Gastrocnemius medialis (tissue), 4 donors: ENCODE results near the gene IL2RA. TPM values are rescaled to one million over a fixed set of nuclear protein-coding genes. Genes with fewer than 3 reads are reported as not detected.
"Not testable (repeated sequence)": the region's sequence is repeated elsewhere in the genome, so short reads cannot be mapped to it uniquely, and the experiment has no call there.

Experiments
- ATAC-seq, 2 donors: fragments of 150-250 bp; one replicate each; pipeline ENCODE4 v1.9.1; 2016
- DNase-seq, 2 donors: peaks; one replicate each; pipeline ENCODE4 v3.0.0-alpha.2; 2019
- H3K27ac ChIP-seq, 4 donors: fragments of 200-600 bp; sonication (generic); 1 replicate in 1 of 4; 2 replicates in 3 of 4; pipeline ENCODE4 v1.5.1; 2016 to 2018; ENCODE audit warnings: mild to moderate bottlenecking in 2 of 4, moderate library complexity in 1 of 4
- H3K27me3 ChIP-seq, 3 donors: fragments of 200-600 bp; sonication (generic) in 2 of 3; 1 replicate in 1 of 3; 2 replicates in 2 of 3; pipeline versions ENCODE4 v1.5.1 to v1.6.0; 2016 to 2019; ENCODE audit warnings: mild to moderate bottlenecking in 1 of 3, moderate library complexity in 1 of 3
- H3K36me3 ChIP-seq, 2 donors: fragments of 200-600 bp; sonication (generic) in 1 of 2; one replicate each; pipeline ENCODE4 v1.5.1; 2017 to 2018
- H3K4me1 ChIP-seq, 2 donors: fragments of 200-600 bp; sonication (generic) in 1 of 2; one replicate each; pipeline ENCODE4 v1.5.1; 2016 to 2017; ENCODE audit warnings: mild to moderate bottlenecking in 2 of 2
- H3K4me3 ChIP-seq, 4 donors: fragments of 200-600 bp; sonication (generic) in 3 of 4; 1 replicate in 1 of 4; 2 replicates in 3 of 4; pipeline ENCODE4 v1.5.1; 2016 to 2019; ENCODE audit warnings: mild to moderate bottlenecking in 2 of 4
- H3K9me3 ChIP-seq, 3 donors: fragments of 200-600 bp; sonication (generic) in 2 of 3; 1 replicate in 1 of 3; 2 replicates in 2 of 3; pipeline ENCODE4 v1.5.1; 2016 to 2019
- CTCF ChIP-seq, 5 experiments: fragments of 450-650 bp in 3 of 5; fragments of 200-600 bp in 2 of 5; sonication (generic) in 2 of 5; IDR thresholded peaks in 4 of 5; conservative IDR thresholded peaks in 1 of 5; 1 replicate in 4 of 5; 2 replicates in 1 of 5; pipeline ENCODE4 v1.5.1; 2016 to 2019; ENCODE audit warnings: antibody characterized with exemption in 5 of 5, mild to moderate bottlenecking in 3 of 5, moderate library complexity in 3 of 5
- POLR2A ChIP-seq, 2 donors: fragments of 450-650 bp; IDR thresholded peaks; one replicate each; pipeline ENCODE4 v1.6.1; 2017; ENCODE audit warnings: antibody characterized with exemption in 2 of 2, mild to moderate bottlenecking in 2 of 2, moderate library complexity in 2 of 2
- in situ Hi-C, 4 donors: fragments of 200-750 bp; cut with MboI; loops; one replicate each; pipeline versions ENCODE4 v1.15.0 to v1.8.0; 2017; ENCODE audit warnings: low sequenced_read_pairs in 4 of 4
- intact Hi-C: fragments of 100-400 bp; cut with DNase I; formaldehyde crosslinking; loops from one replicate; pipeline ENCODE4 v1.15.1; 2023; ENCODE audit warnings: low total_unique reads
- total RNA-seq, 4 donors: library from RNA; depleted of rRNA; stranded (reverse); fragments of >200 nt; gene quantifications; one replicate each; pipeline versions ENCODE4 v1.1.0 to v1.2.3, GENCODE V29; 2016

Gene IL2RA
- total RNA-seq, 4 donors from 2014 or later: 2.1 TPM; not detected in 3

GRCh38 chr10:5963591-5963990, 98.6 kb downstream of the IL2RA start:
- DNase-seq: peak in 1 of 2 donors; percentile 5
- H3K4me1 ChIP-seq: peaks cover 0 to 3% of the 10 kb centered on the region in 2 donors
- intact Hi-C loops: no loop called here
- no peak for ATAC-seq
- peaks cover 0 to 36% of the 10 kb centered on the region in 2 donors for H3K36me3 ChIP-seq
- H3K27me3 ChIP-seq: no peaks in the 10 kb centered on the region
- TF ChIP-seq POLR2A (IDR thresholded peaks at IDR 0.05): no peak
- TF ChIP-seq CTCF (IDR thresholded peaks at IDR 0.05 in 4 of 5, conservative IDR thresholded peaks at IDR 0.05 in 1 of 5): no peak
- no peak overlapping the region for H3K4me3 ChIP-seq
- no peak overlapping the region for H3K27ac ChIP-seq
- H3K9me3 ChIP-seq: no peaks in the 10 kb centered on the region
- in situ Hi-C loops: no loop called here

GRCh38 chr10:5963071-5963470, 99.1 kb downstream of the IL2RA start:
- H3K36me3 ChIP-seq: peaks cover 0 to 38% of the 10 kb centered on the region in 2 donors
- intact Hi-C loops (no loop called here), in situ Hi-C loops (no loop called here)
- no peak overlapping the region for H3K4me3 ChIP-seq
- no peak overlapping the region for H3K27ac ChIP-seq
- H3K27me3 ChIP-seq: no peaks in the 10 kb centered on the region
- ATAC-seq: no peak
- DNase-seq: peak in 1 of 2 donors; percentile 2
- no peaks in the 10 kb centered on the region for H3K9me3 ChIP-seq
- TF ChIP-seq POLR2A (IDR thresholded peaks at IDR 0.05): no peak
- no peak for TF ChIP-seq CTCF (IDR thresholded peaks at IDR 0.05 in 4 of 5, conservative IDR thresholded peaks at IDR 0.05 in 1 of 5)
- peaks cover 0 to 4% of the 10 kb centered on the region in 2 donors for H3K4me1 ChIP-seq

- DNase-seq: peak in 1 of 2 donors; percentile 6
- H3K27me3 ChIP-seq, H3K27ac ChIP-seq, intact Hi-C loops, H3K9me3 ChIP-seq, H3K4me1 ChIP-seq, H3K4me3 ChIP-seq, ATAC-seq, in situ Hi-C loops: not testable (repeated sequence)
- peaks cover 0 to 42% of the 10 kb centered on the region in 2 donors for H3K36me3 ChIP-seq
Observed at GRCh38 chr10:5962358-5962940, 99.7 kb downstream of the IL2RA start.

- Histone ChIP-seq H3K4me1 (peaks cover 0 to 4% of the 10 kb centered on the region in 2 donors), H3K27me3 (no peaks in the 10 kb centered on the region), H3K36me3 (peaks cover 0 to 42% of the 10 kb centered on the region in 2 donors), H3K4me3 (no peak overlapping the region), H3K27ac (no peak overlapping the region), H3K9me3 (no peaks in the 10 kb centered on the region)
- no peak for TF ChIP-seq POLR2A (IDR thresholded peaks at IDR 0.05)
- TF ChIP-seq CTCF (IDR thresholded peaks at IDR 0.05 in 4 of 5, conservative IDR thresholded peaks at IDR 0.05 in 1 of 5): no peak
- ATAC-seq (no peak), DNase-seq (peak in 1 of 2 donors; percentile 8)
- in situ Hi-C loops (no loop called here), intact Hi-C loops (no loop called here)
Observed at GRCh38 chr10:5961405-5962100, 100.6 kb downstream of the IL2RA start.

GRCh38 chr10:5960973-5961275, 101.2 kb downstream of the IL2RA start:
- H3K27me3 ChIP-seq, H3K9me3 ChIP-seq, intact Hi-C loops, H3K4me1 ChIP-seq, H3K27ac ChIP-seq, H3K4me3 ChIP-seq, in situ Hi-C loops, ATAC-seq, DNase-seq: not testable (repeated sequence)
- peaks cover 0 to 46% of the 10 kb centered on the region in 2 donors for H3K36me3 ChIP-seq

Other genes with a start within 250 kb of the IL2RA start
- gene GDI2, start 248.9 kb downstream of the IL2RA start, total RNA-seq: 100 to 1,000 TPM; 143 to 197 (median 171) TPM
- 1 to 10 TPM; 1.4 to 5.4 (median 3.8) TPM for gene ANKRD16, start 172.5 kb downstream of the IL2RA start, total RNA-seq
- gene FBH1, start 172.1 kb downstream of the IL2RA start, total RNA-seq: 10 to 100 TPM; 62.6 to 96.9 (median 68.2) TPM
- gene IL15RA, start 84.8 kb downstream of the IL2RA start, total RNA-seq: 10 to 100 TPM; 13.1 to 17.6 (median 15.6) TPM
- 10 to 100 TPM; 53.2 to 67.4 (median 60.1) TPM for gene RBM17, start 26.7 kb upstream of the IL2RA start, total RNA-seq
- 1,000 to 10,000 TPM in 1 of 4 donors, 100 to 1,000 TPM in 3; 218 to 1,159 (median 337) TPM for gene PFKFB3, start 140.6 kb upstream of the IL2RA start, total RNA-seq